HEK293 (cell line): ENCODE measurements around the gene CXCL14.

Source experiments
- CTCF ChIA-PET: fragments of 350-600 bp; formaldehyde crosslinking; extraction: SDS; loops from one replicate; lab custom pipeline; 2021; ENCODE audit warnings: antibody characterized with exemption; lab: Yijun Ruan, JAX
- POLR2A ChIA-PET: fragments of 300-600 bp; formaldehyde crosslinking; extraction: SDS; loops from one replicate; lab custom pipeline; 2020; ENCODE audit warnings: antibody characterized with exemption, inconsistent platforms; lab: Yijun Ruan, JAX
- H3K27ac ChIP-seq: fragments of 200-500 bp; sonication (Bioruptor generic); 2 replicates; pipeline ENCODE4 v1.5.1; 2014; ENCODE audit warnings: low read depth, low read length, control low read depth, inconsistent platforms; ENCODE audit errors: extremely low read depth
- H3K36me3 ChIP-seq, 2 experiments: fragments of 200-500 bp in 1 of 2; sonication (Bioruptor generic) in 1 of 2; 1 replicate in 1 of 2; 2 replicates in 1 of 2; pipeline ENCODE4 v1.5.1; 2014 to 2017; ENCODE audit warnings: inconsistent platforms in 2 of 2, low read length in 2 of 2; ENCODE audit not compliant: control insufficient read depth in 2 of 2, insufficient read depth in 1 of 2
- H3K4me1 ChIP-seq: fragments of 200-500 bp; sonication (Bioruptor generic); 2 replicates; pipeline ENCODE4 v1.5.1; 2014; ENCODE audit warnings: mild to moderate bottlenecking, low read length, inconsistent platforms; ENCODE audit not compliant: control insufficient read depth, insufficient read depth
- H3K4me3 ChIP-seq: 2 replicates; pipeline ENCODE4 v1.5.1; 2011; ENCODE audit warnings: low read depth, mild to moderate bottlenecking, control low read depth, low read length, moderate library complexity
- H3K9me3 ChIP-seq: fragments of 200-500 bp; sonication (Bioruptor generic); 2 replicates; pipeline ENCODE4 v1.5.1; 2014; ENCODE audit warnings: low read depth, low read length, inconsistent platforms; ENCODE audit not compliant: control insufficient read depth, insufficient read depth
- PRDM10 ChIP-seq: fragments of 450-650 bp; formaldehyde crosslinking; IDR thresholded peaks from 2 replicates; pipeline ENCODE4 v1.5.1; 2016; ENCODE audit warnings: missing biosample characterization, missing genetic modification characterization
- PRDM2 ChIP-seq: fragments of 450-650 bp; formaldehyde crosslinking; IDR thresholded peaks from 2 replicates; pipeline ENCODE4 v1.5.1; 2016; ENCODE audit warnings: missing biosample characterization, missing genetic modification characterization, borderline replicate concordance
- SP3 ChIP-seq: fragments of 450-650 bp; formaldehyde crosslinking; IDR thresholded peaks from 2 replicates; pipeline ENCODE4 v1.5.1; 2016; ENCODE audit warnings: missing biosample characterization, missing genetic modification characterization
- TCF7L2 ChIP-seq: IDR thresholded peaks from 2 replicates; pipeline ENCODE4 v1.6.1; 2011; ENCODE audit warnings: low read depth, mild to moderate bottlenecking, inconsistent platforms, low read length, moderate library complexity, borderline replicate concordance
- ZBTB49 ChIP-seq: fragments of 450-650 bp; formaldehyde crosslinking; IDR thresholded peaks from 2 replicates; pipeline ENCODE4 v1.5.1; 2016; ENCODE audit warnings: missing biosample characterization, missing genetic modification characterization, low read depth
- ZNF221 ChIP-seq: fragments of 450-650 bp; formaldehyde crosslinking; IDR thresholded peaks from 2 replicates; pipeline ENCODE4 v1.5.1; 2017; ENCODE audit warnings: missing biosample characterization, missing genetic modification characterization, borderline replicate concordance
- ZNF223 ChIP-seq: fragments of 450-650 bp; formaldehyde crosslinking; IDR thresholded peaks from 2 replicates; pipeline ENCODE4 v1.5.1; 2016; ENCODE audit warnings: missing biosample characterization, missing genetic modification characterization
- ZNF404 ChIP-seq: fragments of 450-650 bp; formaldehyde crosslinking; IDR thresholded peaks from 2 replicates; pipeline ENCODE4 v1.5.1; 2017; ENCODE audit warnings: missing biosample characterization, missing genetic modification characterization
- ZNF449 ChIP-seq: fragments of 450-650 bp; formaldehyde crosslinking; IDR thresholded peaks from 2 replicates; pipeline ENCODE4 v1.5.1; 2017; ENCODE audit warnings: missing biosample characterization, mild to moderate bottlenecking, missing genetic modification characterization, moderate library complexity
- ZNF768 ChIP-seq: fragments of 450-650 bp; formaldehyde crosslinking; IDR thresholded peaks from 2 replicates; pipeline ENCODE4 v1.5.1; 2018; ENCODE audit warnings: missing biosample characterization, mild to moderate bottlenecking, missing genetic modification characterization
- ZNF777 ChIP-seq: fragments of 450-650 bp; formaldehyde crosslinking; IDR thresholded peaks from 2 replicates; pipeline ENCODE4 v1.5.1; 2017; ENCODE audit warnings: missing biosample characterization, missing genetic modification characterization, borderline replicate concordance
- TF ChIP-seq, protein P1 (sequence below): fragments of 450-650 bp; formaldehyde crosslinking; IDR thresholded peaks from 2 replicates; pipeline ENCODE4 v1.5.1; 2016; ENCODE audit warnings: missing biosample characterization, missing genetic modification characterization

CXCL14 gene

GRCh38 chr5:135549413-135549812 is 29.4 kb downstream of the CXCL14 start:
- TF ChIP-seq TCF7L2: no peak
- TF ChIP-seq PRDM10 (tag by site-specific recombination): no peak
- TF ChIP-seq, protein P1, sequence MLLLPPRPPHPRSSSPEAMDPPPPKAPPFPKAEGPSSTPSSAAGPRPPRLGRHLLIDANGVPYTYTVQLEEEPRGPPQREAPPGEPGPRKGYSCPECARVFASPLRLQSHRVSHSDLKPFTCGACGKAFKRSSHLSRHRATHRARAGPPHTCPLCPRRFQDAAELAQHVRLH (tag by site-specific recombination): no peak
- TF ChIP-seq PRDM2 (tag by site-specific recombination): no peak
- TF ChIP-seq ZNF223 (tag by site-specific recombination): no peak
- TF ChIP-seq SP3: no peak
- no peak for TF ChIP-seq ZNF449 (tag by site-specific recombination)
- no peak for TF ChIP-seq ZNF221 (tag by site-specific recombination)
- no peak for TF ChIP-seq ZBTB49 (tag by site-specific recombination)
- no peak for TF ChIP-seq ZNF777 (tag by site-specific recombination)
- TF ChIP-seq ZNF404 (tag by site-specific recombination): no peak
- no peak for TF ChIP-seq ZNF768 (tag by site-specific recombination)
- Histone ChIP-seq H3K36me3 (no peaks in the 10 kb centered on the region), H3K4me1 (no peaks in the 10 kb centered on the region), H3K4me3 (no peak overlapping the region), H3K9me3 (no peaks in the 10 kb centered on the region), H3K27ac (no peak overlapping the region)
- POLR2A ChIA-PET: no interaction called here
- CTCF ChIA-PET: interaction anchor here (0.7 to 13.3 kb wide), 11 partner anchors 8 to 286 kb away, joined by 3 to 853 read pairs (median 9); no protein-coding TSS in a partner anchor
